Measurements from ENCODE around the gene TNK2.
"Not testable (repeated sequence)": the region's sequence is repeated elsewhere in the genome, so short reads cannot be mapped to it uniquely, and the experiment has no call there.

Gene TNK2

GRCh38 chr3:195869413-195870001 is 38.8 kb downstream of the TNK2 start:
- Histone ChIP-seq H3K27ac (ENCODE audit: insufficient read depth, low read depth, low read length, poor library complexity, severe bottlenecking) (no peak overlapping the region), H3K27me3 (ENCODE audit: control insufficient read depth, insufficient read depth, low read length, poor library complexity, severe bottlenecking) (no peaks in the 10 kb centered on the region), H3K4me3 (ENCODE audit: insufficient read depth, low read depth, low read length) (no peak overlapping the region), H3K9me3 (ENCODE audit: control insufficient read depth, low read length) (no peaks in the 10 kb centered on the region), H3K4me1 (ENCODE audit: control insufficient read depth, insufficient read depth, low read length) (no peaks in the 10 kb centered on the region), H3K36me3 (ENCODE audit: control insufficient read depth, insufficient read depth, low read length) (no peaks in the 10 kb centered on the region)
- WGBS, 2 experiments = 91% methylated on average over 31 of the region's 31 CpGs

- Histone ChIP-seq H3K4me3 (ENCODE audit: insufficient read depth, low read depth, low read length) (no peak overlapping the region), H3K9me3 (ENCODE audit: control insufficient read depth, low read length) (no peaks in the 10 kb centered on the region), H3K4me1 (ENCODE audit: control insufficient read depth, insufficient read depth, low read length) (no peaks in the 10 kb centered on the region), H3K36me3 (ENCODE audit: control insufficient read depth, insufficient read depth, low read length) (no peaks in the 10 kb centered on the region), H3K27ac (ENCODE audit: insufficient read depth, low read depth, low read length, poor library complexity, severe bottlenecking) (no peak overlapping the region), H3K27me3 (ENCODE audit: control insufficient read depth, insufficient read depth, low read length, poor library complexity, severe bottlenecking) (no peaks in the 10 kb centered on the region)
- 88 to 90% methylated on average over 27 to 30 of the region's 30 CpGs for WGBS, 2 experiments
Measured at GRCh38 chr3:195868866-195869412, 39.4 kb downstream of the TNK2 start.

GRCh38 chr3:195868336-195868865 is 40.0 kb downstream of the TNK2 start:
- 95 to 96% methylated on average over 39 of the region's 39 CpGs for WGBS, 2 experiments
- Histone ChIP-seq H3K4me3 (ENCODE audit: insufficient read depth, low read depth, low read length) (no peak overlapping the region), H3K4me1 (ENCODE audit: control insufficient read depth, insufficient read depth, low read length) (no peaks in the 10 kb centered on the region), H3K36me3 (ENCODE audit: control insufficient read depth, insufficient read depth, low read length) (no peaks in the 10 kb centered on the region), H3K27me3 (ENCODE audit: control insufficient read depth, insufficient read depth, low read length, poor library complexity, severe bottlenecking) (no peaks in the 10 kb centered on the region), H3K27ac (ENCODE audit: insufficient read depth, low read depth, low read length, poor library complexity, severe bottlenecking) (no peak overlapping the region), H3K9me3 (ENCODE audit: control insufficient read depth, low read length) (no peaks in the 10 kb centered on the region)

- H3K27ac ChIP-seq (ENCODE audit: insufficient read depth, low read depth, low read length, poor library complexity, severe bottlenecking) = no peak overlapping the region
- WGBS, 2 experiments = 93 to 94% methylated on average over 40 of the region's 40 CpGs
- H3K9me3 ChIP-seq (ENCODE audit: control insufficient read depth, low read length) = no peaks in the 10 kb centered on the region
- H3K4me3 ChIP-seq (ENCODE audit: insufficient read depth, low read depth, low read length) = no peak overlapping the region
- H3K4me1 ChIP-seq (ENCODE audit: control insufficient read depth, insufficient read depth, low read length) = no peaks in the 10 kb centered on the region
- no peaks in the 10 kb centered on the region for H3K27me3 ChIP-seq (ENCODE audit: control insufficient read depth, insufficient read depth, low read length, poor library complexity, severe bottlenecking)
- H3K36me3 ChIP-seq (ENCODE audit: control insufficient read depth, insufficient read depth, low read length) = no peaks in the 10 kb centered on the region
Measured at GRCh38 chr3:195867631-195868335, 40.6 kb downstream of the TNK2 start.

GRCh38 chr3:195866686-195867511 is 41.5 kb downstream of the TNK2 start:
- Histone ChIP-seq H3K27ac (ENCODE audit: insufficient read depth, low read depth, low read length, poor library complexity, severe bottlenecking) (no peak overlapping the region), H3K4me3 (ENCODE audit: insufficient read depth, low read depth, low read length) (no peak overlapping the region), H3K4me1 (ENCODE audit: control insufficient read depth, insufficient read depth, low read length) (no peaks in the 10 kb centered on the region), H3K27me3 (ENCODE audit: control insufficient read depth, insufficient read depth, low read length, poor library complexity, severe bottlenecking) (no peaks in the 10 kb centered on the region), H3K36me3 (ENCODE audit: control insufficient read depth, insufficient read depth, low read length) (no peaks in the 10 kb centered on the region), H3K9me3 (ENCODE audit: control insufficient read depth, low read length) (no peaks in the 10 kb centered on the region)
- 94 to 95% methylated on average over 30 of the region's 30 CpGs for whole genome bisulfite sequencing, 2 experiments

- Histone ChIP-seq H3K4me1 (ENCODE audit: control insufficient read depth, insufficient read depth, low read length) (no peaks in the 10 kb centered on the region), H3K27ac (ENCODE audit: insufficient read depth, low read depth, low read length, poor library complexity, severe bottlenecking) (no peak overlapping the region), H3K36me3 (ENCODE audit: control insufficient read depth, insufficient read depth, low read length) (no peaks in the 10 kb centered on the region), H3K27me3 (ENCODE audit: control insufficient read depth, insufficient read depth, low read length, poor library complexity, severe bottlenecking) (no peaks in the 10 kb centered on the region), H3K9me3 (ENCODE audit: control insufficient read depth, low read length) (no peaks in the 10 kb centered on the region), H3K4me3 (ENCODE audit: insufficient read depth, low read depth, low read length) (no peak overlapping the region)
- 95 to 96% methylated on average over 14 of the region's 15 CpGs for WGBS, 2 experiments
Measured at GRCh38 chr3:195865752-195866151, 42.6 kb downstream of the TNK2 start.

- 55 to 60% methylated on average over 30 of the region's 30 CpGs for WGBS, 2 experiments
- Histone ChIP-seq H3K4me3 (ENCODE audit: insufficient read depth, low read depth, low read length) (no peak overlapping the region), H3K27ac (ENCODE audit: insufficient read depth, low read depth, low read length, poor library complexity, severe bottlenecking) (no peak overlapping the region), H3K9me3 (ENCODE audit: control insufficient read depth, low read length) (no peaks in the 10 kb centered on the region), H3K4me1 (ENCODE audit: control insufficient read depth, insufficient read depth, low read length) (peaks cover 9% of the 10 kb centered on the region), H3K36me3 (ENCODE audit: control insufficient read depth, insufficient read depth, low read length) (no peaks in the 10 kb centered on the region), H3K27me3 (ENCODE audit: control insufficient read depth, insufficient read depth, low read length, poor library complexity, severe bottlenecking) (no peaks in the 10 kb centered on the region)
Measured at GRCh38 chr3:195863121-195864061, 45.0 kb downstream of the TNK2 start.

- H3K36me3 ChIP-seq (ENCODE audit: control insufficient read depth, insufficient read depth, low read length); H3K9me3 ChIP-seq (ENCODE audit: control insufficient read depth, low read length); H3K4me3 ChIP-seq (ENCODE audit: insufficient read depth, low read depth, low read length); H3K4me1 ChIP-seq (ENCODE audit: control insufficient read depth, insufficient read depth, low read length); H3K27me3 ChIP-seq (ENCODE audit: control insufficient read depth, insufficient read depth, low read length, poor library complexity, severe bottlenecking); H3K27ac ChIP-seq (ENCODE audit: insufficient read depth, low read depth, low read length, poor library complexity, severe bottlenecking): not testable (repeated sequence)
- 92 to 94% methylated on average over 12 of the region's 12 CpGs for WGBS, 2 experiments
Measured at GRCh38 chr3:195862318-195862717, 46.0 kb downstream of the TNK2 start.

- no peak overlapping the region for H3K27ac ChIP-seq (ENCODE audit: insufficient read depth, low read depth, low read length, poor library complexity, severe bottlenecking)
- WGBS, 2 experiments = 74 to 82% methylated on average over 6 of the region's 6 CpGs
- no peaks in the 10 kb centered on the region for H3K27me3 ChIP-seq (ENCODE audit: control insufficient read depth, insufficient read depth, low read length, poor library complexity, severe bottlenecking)
- H3K4me1 ChIP-seq (ENCODE audit: control insufficient read depth, insufficient read depth, low read length) = peaks cover 9% of the 10 kb centered on the region
- H3K4me3 ChIP-seq (ENCODE audit: insufficient read depth, low read depth, low read length) = no peak overlapping the region
- H3K36me3 ChIP-seq (ENCODE audit: control insufficient read depth, insufficient read depth, low read length) = no peaks in the 10 kb centered on the region
- no peaks in the 10 kb centered on the region for H3K9me3 ChIP-seq (ENCODE audit: control insufficient read depth, low read length)
Measured at GRCh38 chr3:195860456-195860855, 47.9 kb downstream of the TNK2 start.
